WTC11 (cell line): ENCODE measurements around the gene PRKAA2. TPM values are rescaled to one million over a fixed set of nuclear protein-coding genes. Genes with fewer than 3 reads are reported as not detected.

Experiments used
- ATAC-seq: fragments of 200-7000 bp; cut with Tn5 transposase; 2 replicates; pipeline ENCODE4 v1.10.0; 2021; ENCODE audit warnings: mild to moderate bottlenecking, moderate library complexity
- CTCF ChIA-PET: fragments of 300-600 bp; sonication (Branson Sonifier 250); formaldehyde crosslinking; loops from one replicate; lab custom pipeline; 2021; ENCODE audit warnings: antibody characterized with exemption; lab: Charles Lee
- POLR2A ChIA-PET: fragments of 350-600 bp; sonication (Branson Sonifier 250); formaldehyde crosslinking; loops from one replicate; lab custom pipeline; 2021; ENCODE audit warnings: antibody characterized with exemption; lab: Charles Lee
- DNase-seq: peaks from one replicate; pipeline ENCODE4 v3.0.0; 2021; ENCODE audit warnings: low spot score
- H3K27ac Mint-ChIP-seq: 2 replicates; pipeline ENCODE4 v1.8.0; 2021; ENCODE audit warnings: mixed read lengths
- H3K27me3 Mint-ChIP-seq: 2 replicates; pipeline ENCODE4 v1.8.0; 2021; ENCODE audit warnings: low read depth, mild to moderate bottlenecking, moderate library complexity, mixed read lengths
- H3K36me3 Mint-ChIP-seq: 2 replicates; pipeline ENCODE4 v1.8.0; 2021; ENCODE audit warnings: mixed read lengths
- H3K4me1 Mint-ChIP-seq: 2 replicates; pipeline ENCODE4 v1.8.0; 2022; ENCODE audit warnings: mixed read lengths
- H3K4me3 Mint-ChIP-seq: 2 replicates; pipeline ENCODE4 v1.8.0; 2021; ENCODE audit warnings: mild to moderate bottlenecking, moderate library complexity, mixed read lengths
- H3K9me3 Mint-ChIP-seq: 2 replicates; pipeline ENCODE4 v1.8.0; 2021; ENCODE audit warnings: mixed read lengths
- CDX4 ChIP-seq: fragments of 250-450 bp; sonication (Bioruptor Pico); IDR thresholded peaks from 2 replicates; pipeline ENCODE4 v1.9.0; 2021; ENCODE audit warnings: moderate library complexity, mild to moderate bottlenecking, inconsistent platforms, borderline replicate concordance
- CREB1 ChIP-seq: sonication (generic); formaldehyde crosslinking; IDR thresholded peaks from 2 replicates; pipeline ENCODE4 v1.8.0; 2023; ENCODE audit warnings: mild to moderate bottlenecking, missing genetic modification reagents
- EMX1 ChIP-seq: fragments of 250-450 bp; sonication (Bioruptor Pico); IDR thresholded peaks from 2 replicates; pipeline ENCODE4 v1.8.0; 2021; ENCODE audit warnings: mild to moderate bottlenecking
- ERG ChIP-seq: fragments of 250-450 bp; sonication (Bioruptor Pico); IDR thresholded peaks from 2 replicates; pipeline ENCODE4 v1.8.0; 2021; ENCODE audit warnings: mild to moderate bottlenecking
- FOXJ3 ChIP-seq: sonication (generic); formaldehyde crosslinking; IDR thresholded peaks from 2 replicates; pipeline ENCODE4 v1.9.0; 2021; ENCODE audit warnings: missing genetic modification reagents, mild to moderate bottlenecking, borderline replicate concordance
- FOXP1 ChIP-seq: sonication (generic); formaldehyde crosslinking; IDR thresholded peaks from 2 replicates; pipeline ENCODE4 v1.8.0; 2022; ENCODE audit warnings: missing genetic modification reagents, mild to moderate bottlenecking, moderate library complexity, borderline replicate concordance
- GRHL2 ChIP-seq: fragments of 250-450 bp; sonication (Bioruptor Pico); IDR thresholded peaks from 2 replicates; pipeline ENCODE4 v1.8.0; 2022; ENCODE audit warnings: mild to moderate bottlenecking, moderate library complexity; ENCODE audit not compliant: insufficient replicate concordance, severe bottlenecking
- KAT7 ChIP-seq: sonication (generic); formaldehyde crosslinking; IDR thresholded peaks from 2 replicates; pipeline ENCODE4 v1.8.1; 2023; ENCODE audit warnings: missing genetic modification reagents, mild to moderate bottlenecking, borderline replicate concordance
- MAX ChIP-seq: sonication (generic); formaldehyde crosslinking; IDR thresholded peaks from 2 replicates; pipeline ENCODE4 v1.8.0; 2022; ENCODE audit warnings: mild to moderate bottlenecking, missing genetic modification reagents
- NR3C1 ChIP-seq: sonication (generic); formaldehyde crosslinking; conservative IDR thresholded peaks from 2 replicates; pipeline ENCODE4 v1.8.1; 2023; ENCODE audit warnings: low read depth, mild to moderate bottlenecking, missing genetic modification reagents
- OVOL2 ChIP-seq: fragments of 250-450 bp; sonication (Bioruptor Pico); IDR thresholded peaks from 2 replicates; pipeline ENCODE4 v1.9.0; 2021; ENCODE audit warnings: mild to moderate bottlenecking, borderline replicate concordance
- PRDM15 ChIP-seq: sonication (generic); formaldehyde crosslinking; IDR thresholded peaks from 2 replicates; pipeline ENCODE4 v1.8.0; 2022; ENCODE audit warnings: missing genetic modification reagents
- PRRX2 ChIP-seq: fragments of 250-450 bp; sonication (Bioruptor Pico); IDR thresholded peaks from 2 replicates; pipeline ENCODE4 v1.8.0; 2021; ENCODE audit warnings: mild to moderate bottlenecking
- SMAD4 ChIP-seq: sonication (generic); formaldehyde crosslinking; IDR thresholded peaks from 2 replicates; pipeline ENCODE4 v1.8.0; 2022; ENCODE audit warnings: mild to moderate bottlenecking, missing genetic modification reagents
- TCF7 ChIP-seq: sonication (generic); formaldehyde crosslinking; IDR thresholded peaks from 2 replicates; pipeline ENCODE4 v1.8.0; 2022; ENCODE audit warnings: mild to moderate bottlenecking, low read depth, missing genetic modification reagents, moderate library complexity
- TEAD1 ChIP-seq: sonication (generic); formaldehyde crosslinking; IDR thresholded peaks from 2 replicates; pipeline ENCODE4 v1.8.0; 2022; ENCODE audit warnings: mild to moderate bottlenecking, missing genetic modification reagents
- TEAD4 ChIP-seq: sonication (generic); formaldehyde crosslinking; IDR thresholded peaks from 2 replicates; pipeline ENCODE4 v1.8.0; 2022; ENCODE audit warnings: mild to moderate bottlenecking, missing genetic modification reagents
- ZNF138 ChIP-seq: sonication (generic); formaldehyde crosslinking; conservative IDR thresholded peaks from 2 replicates; pipeline ENCODE4 v1.8.1; 2022; ENCODE audit warnings: mild to moderate bottlenecking, moderate library complexity, missing genetic modification reagents
- ZNF416 ChIP-seq: fragments of 250-450 bp; sonication (Bioruptor Pico); IDR thresholded peaks from 2 replicates; pipeline ENCODE4 v1.9.0; 2021; ENCODE audit warnings: mild to moderate bottlenecking, inconsistent platforms
- ZNF423 ChIP-seq: fragments of 250-450 bp; sonication (Bioruptor Pico); IDR thresholded peaks from 2 replicates; pipeline ENCODE4 v2.1.2; 2022; ENCODE audit warnings: mild to moderate bottlenecking, moderate library complexity
- ZNF671 ChIP-seq: fragments of 250-450 bp; sonication (Bioruptor Pico); IDR thresholded peaks from 2 replicates; pipeline ENCODE4 v1.8.0; 2021; ENCODE audit warnings: mild to moderate bottlenecking
- total RNA-seq: library from RNA; stranded (reverse); gene quantifications from 3 replicates; pipeline ENCODE4 v1.2.3, GENCODE V29; 2021
- TF ChIP-seq, protein P1 (sequence below): fragments of 250-450 bp; sonication (Bioruptor Pico); IDR thresholded peaks from 2 replicates; pipeline ENCODE4 v2.1.2; 2022; ENCODE audit warnings: mild to moderate bottlenecking, moderate library complexity
- TF ChIP-seq, protein P2 (sequence below): sonication (generic); formaldehyde crosslinking; IDR thresholded peaks from 2 replicates; pipeline ENCODE4 v1.8.1; 2022; ENCODE audit warnings: mild to moderate bottlenecking, missing genetic modification reagents, moderate library complexity, borderline replicate concordance
- TF ChIP-seq, protein P3 (sequence below): sonication (generic); formaldehyde crosslinking; IDR thresholded peaks from 2 replicates; pipeline ENCODE4 v1.8.1; 2022; ENCODE audit warnings: low read depth, missing genetic modification reagents, borderline replicate concordance

PRKAA2 gene
- total RNA-seq, 1 experiment from 2014 or later = 4.8 TPM

- CTCF ChIA-PET = no interaction called here
- no peaks in the 10 kb centered on the region for H3K27me3 Mint-ChIP-seq
- no peaks in the 10 kb centered on the region for H3K9me3 Mint-ChIP-seq
- DNase-seq (no peak), ATAC-seq (no peak)
- no peak overlapping the region for H3K4me3 Mint-ChIP-seq
- H3K27ac Mint-ChIP-seq = no peak overlapping the region
- peaks cover 26% of the 10 kb centered on the region for H3K4me1 Mint-ChIP-seq
- POLR2A ChIA-PET = no interaction called here
- TF ChIP-seq TCF7 (no peak), ZNF671 (no peak), TEAD1 (CRISPR knock-in tag) (no peak), MAX (CRISPR knock-in tag) (no peak), ERG (CRISPR knock-in tag) (no peak), CREB1 (CRISPR knock-in tag) (no peak), NR3C1 (CRISPR knock-in tag) (no peak), PRDM15 (CRISPR knock-in tag) (no peak), TEAD4 (no peak), ZNF423 (CRISPR knock-in tag) (no peak), EMX1 (CRISPR knock-in tag) (no peak), ZNF138 (no peak), SMAD4 (CRISPR knock-in tag) (no peak)
- TF ChIP-seq, protein P1, sequence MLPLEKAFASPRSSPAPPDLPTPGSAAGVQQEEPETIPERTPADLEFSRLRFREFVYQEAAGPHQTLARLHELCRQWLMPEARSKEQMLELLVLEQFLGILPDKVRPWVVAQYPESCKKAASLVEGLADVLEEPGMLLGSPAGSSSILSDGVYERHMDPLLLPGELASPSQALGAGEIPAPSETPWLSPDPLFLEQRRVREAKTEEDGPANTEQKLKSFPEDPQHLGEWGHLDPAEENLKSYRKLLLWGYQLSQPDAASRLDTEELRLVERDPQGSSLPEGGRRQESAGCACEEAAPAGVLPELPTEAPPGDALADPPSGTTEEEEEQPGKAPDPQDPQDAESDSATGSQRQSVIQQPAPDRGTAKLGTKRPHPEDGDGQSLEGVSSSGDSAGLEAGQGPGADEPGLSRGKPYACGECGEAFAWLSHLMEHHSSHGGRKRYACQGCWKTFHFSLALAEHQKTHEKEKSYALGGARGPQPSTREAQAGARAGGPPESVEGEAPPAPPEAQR (CRISPR knock-in tag) = no peak
- TF ChIP-seq, protein P2, sequence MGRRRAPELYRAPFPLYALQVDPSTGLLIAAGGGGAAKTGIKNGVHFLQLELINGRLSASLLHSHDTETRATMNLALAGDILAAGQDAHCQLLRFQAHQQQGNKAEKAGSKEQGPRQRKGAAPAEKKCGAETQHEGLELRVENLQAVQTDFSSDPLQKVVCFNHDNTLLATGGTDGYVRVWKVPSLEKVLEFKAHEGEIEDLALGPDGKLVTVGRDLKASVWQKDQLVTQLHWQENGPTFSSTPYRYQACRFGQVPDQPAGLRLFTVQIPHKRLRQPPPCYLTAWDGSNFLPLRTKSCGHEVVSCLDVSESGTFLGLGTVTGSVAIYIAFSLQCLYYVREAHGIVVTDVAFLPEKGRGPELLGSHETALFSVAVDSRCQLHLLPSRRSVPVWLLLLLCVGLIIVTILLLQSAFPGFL (CRISPR knock-in tag) = no peak
- H3K36me3 Mint-ChIP-seq = no peaks in the 10 kb centered on the region
These were observed 14.3 kb upstream of the PRKAA2 start for GRCh38 chr1:56630786-56631185.

DNA sequence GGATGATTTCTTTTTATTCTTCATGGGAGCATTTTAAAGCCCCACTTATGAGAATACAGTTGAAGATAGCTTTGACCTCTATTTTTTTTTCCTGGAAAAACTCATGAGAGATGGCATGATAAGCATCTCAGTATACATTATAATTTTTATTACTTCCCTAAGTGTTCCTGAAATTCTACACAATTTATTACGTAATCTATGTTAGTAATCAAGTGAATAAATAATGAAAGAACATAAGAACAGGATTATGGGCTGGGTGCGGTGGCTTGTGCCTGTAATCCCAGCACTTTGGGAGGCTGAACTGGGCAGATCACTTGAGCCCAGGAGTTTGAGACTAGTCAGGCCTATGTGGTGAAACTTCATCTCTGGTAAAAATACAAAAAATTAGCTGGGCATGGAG lies 13.2 kb upstream of the PRKAA2 start:
- DNase-seq = no peak
- ATAC-seq = no peak
- no peaks in the 10 kb centered on the region for H3K9me3 Mint-ChIP-seq
- H3K4me3 Mint-ChIP-seq = no peak overlapping the region
- TF ChIP-seq FOXJ3 (no peak), MAX (CRISPR knock-in tag) (no peak), PRRX2 (CRISPR knock-in tag) (no peak), CDX4 (CRISPR knock-in tag) (no peak), KAT7 (no peak), GRHL2 (CRISPR knock-in tag) (no peak), OVOL2 (CRISPR knock-in tag) (no peak), ZNF416 (CRISPR knock-in tag) (no peak), ZNF671 (no peak), FOXP1 (no peak)
- TF ChIP-seq, protein P3, sequence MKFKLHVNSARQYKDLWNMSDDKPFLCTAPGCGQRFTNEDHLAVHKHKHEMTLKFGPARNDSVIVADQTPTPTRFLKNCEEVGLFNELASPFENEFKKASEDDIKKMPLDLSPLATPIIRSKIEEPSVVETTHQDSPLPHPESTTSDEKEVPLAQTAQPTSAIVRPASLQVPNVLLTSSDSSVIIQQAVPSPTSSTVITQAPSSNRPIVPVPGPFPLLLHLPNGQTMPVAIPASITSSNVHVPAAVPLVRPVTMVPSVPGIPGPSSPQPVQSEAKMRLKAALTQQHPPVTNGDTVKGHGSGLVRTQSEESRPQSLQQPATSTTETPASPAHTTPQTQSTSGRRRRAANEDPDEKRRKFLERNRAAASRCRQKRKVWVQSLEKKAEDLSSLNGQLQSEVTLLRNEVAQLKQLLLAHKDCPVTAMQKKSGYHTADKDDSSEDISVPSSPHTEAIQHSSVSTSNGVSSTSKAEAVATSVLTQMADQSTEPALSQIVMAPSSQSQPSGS (CRISPR knock-in tag) = no peak
- H3K27me3 Mint-ChIP-seq = no peaks in the 10 kb centered on the region
- ChIA-PET CTCF (no interaction called here), POLR2A (no interaction called here)
- no peak overlapping the region for H3K27ac Mint-ChIP-seq
- H3K36me3 Mint-ChIP-seq = no peaks in the 10 kb centered on the region
- H3K4me1 Mint-ChIP-seq = peaks cover 15% of the 10 kb centered on the region
